NCI-H526 treated with DMSO at 0.1 percent for 48 hours (cell line): Measurements from ENCODE around the gene ALOX5.
"Not testable (repeated sequence)": the region's sequence is repeated elsewhere in the genome, so short reads cannot be mapped to it uniquely, and the experiment has no call there.

Source experiments
- DNase-seq: peaks from one replicate; lab custom pipeline; 2025; lab: John Stamatoyannopoulos, UW

Gene ALOX5

GRCh38 chr10:45468079-45468478 lies 94.1 kb downstream of the ALOX5 start:
- no peak for DNase-seq

GRCh38 chr10:45470098-45471012 lies 96.3 kb downstream of the ALOX5 start:
- DNase-seq, result no peak

GRCh38 chr10:45471059-45471458 lies 97.0 kb downstream of the ALOX5 start:
- no peak for DNase-seq

GRCh38 chr10:45471531-45472310 lies 97.7 kb downstream of the ALOX5 start:
- no peak for DNase-seq

GRCh38 chr10:45473126-45473525 lies 99.1 kb downstream of the ALOX5 start:
- DNase-seq, result no peak

- no peak for DNase-seq
Observed at GRCh38 chr10:45476559-45476958, 102.5 kb downstream of the ALOX5 start.

GRCh38 chr10:45480294-45480693 lies 106.3 kb downstream of the ALOX5 start:
- DNase-seq, result no peak

GRCh38 chr10:45481100-45481499 lies 107.1 kb downstream of the ALOX5 start:
- DNase-seq, result not testable (repeated sequence)

- DNase-seq, result no peak
Observed at GRCh38 chr10:45483002-45483401, 109.0 kb downstream of the ALOX5 start.

GRCh38 chr10:45487735-45488134 lies 113.7 kb downstream of the ALOX5 start:
- no peak for DNase-seq

GRCh38 chr10:45488365-45488764 lies 114.3 kb downstream of the ALOX5 start:
- DNase-seq, result no peak

- DNase-seq, result no peak
Observed at GRCh38 chr10:45490277-45490676, 116.3 kb downstream of the ALOX5 start.

GRCh38 chr10:45491061-45491460 lies 117.0 kb downstream of the ALOX5 start:
- no peak for DNase-seq
